ENCODE data around the gene DZIP1.

- no peak for TF ChIP-seq EZH2 (IDR thresholded peaks at IDR 0.05; ENCODE audit: low read length)
- TF ChIP-seq CTCF (optimal IDR thresholded peaks at IDR 0.05 in 1 of 3, IDR thresholded peaks at IDR 0.05 in 1 of 3, conservative IDR thresholded peaks at IDR 0.05 in 1 of 3; ENCODE audit: extremely low read depth in 1 of 3, insufficient read depth in 2 of 3, low read length in 3 of 3) = no peak
Measured at GRCh38 chr13:95647321-95647720, 2.8 kb upstream of the DZIP1 start.
